DND-41 (cell line): ENCODE results near the gene UST.

ENCODE experiments used
- ATAC-seq: fragments of 200-7000 bp; cut with Tn5 transposase; 3 replicates; pipeline ENCODE4 v1.9.1; 2021; ENCODE audit warnings: low read depth; ENCODE audit not compliant: insufficient read depth
- DNase-seq: peaks from one replicate; pipeline ENCODE4 v3.0.0-alpha.2; 2020
- H2AFZ ChIP-seq: 2 replicates; pipeline ENCODE4 v1.6.0; 2012; ENCODE audit warnings: low read depth, low read length
- H3K27ac ChIP-seq: 2 replicates; pipeline ENCODE4 v1.5.1; 2012; ENCODE audit warnings: low read length, inconsistent platforms
- H3K27me3 ChIP-seq: fragments of 200-600 bp; sonication (generic); 2 replicates; pipeline ENCODE4 v1.6.0; 2012; ENCODE audit warnings: low read length, mild to moderate bottlenecking, inconsistent platforms; ENCODE audit not compliant: insufficient read depth, poor library complexity
- H3K36me3 ChIP-seq: 2 replicates; pipeline ENCODE4 v1.5.1; 2012; ENCODE audit warnings: low read length, inconsistent platforms; ENCODE audit not compliant: insufficient read depth
- H3K4me1 ChIP-seq: 2 replicates; pipeline ENCODE4 v1.5.1; 2012; ENCODE audit warnings: mild to moderate bottlenecking, low read length; ENCODE audit not compliant: insufficient read depth
- H3K4me2 ChIP-seq: 2 replicates; pipeline ENCODE4 v1.6.0; 2012; ENCODE audit warnings: mild to moderate bottlenecking, moderate library complexity, low read length, inconsistent platforms; ENCODE audit not compliant: insufficient read depth
- H3K4me3 ChIP-seq, 2 experiments: fragments of 200-600 bp in 1 of 2; shearing (Covaris generic) in 1 of 2; 2 replicates each; pipeline ENCODE4 v1.5.1; 2012 to 2016; ENCODE audit warnings: inconsistent platforms in 2 of 2, low read length in 2 of 2, mild to moderate bottlenecking in 2 of 2, low read depth in 1 of 2, moderate library complexity in 1 of 2
- H3K79me2 ChIP-seq: 2 replicates; pipeline ENCODE4 v1.6.0; 2012; ENCODE audit warnings: low read length, inconsistent platforms; ENCODE audit not compliant: insufficient read depth
- H3K9ac ChIP-seq: 2 replicates; pipeline ENCODE4 v1.6.0; 2012; ENCODE audit warnings: low read depth, mild to moderate bottlenecking, inconsistent platforms, low read length, moderate library complexity
- H3K9me3 ChIP-seq: 2 replicates; pipeline ENCODE4 v1.5.1; 2012; ENCODE audit warnings: low read length, moderate library complexity, mild to moderate bottlenecking, inconsistent platforms; ENCODE audit not compliant: insufficient read depth, severe bottlenecking
- H4K20me1 ChIP-seq: 2 replicates; pipeline ENCODE4 v1.6.0; 2012; ENCODE audit warnings: low read length; ENCODE audit not compliant: insufficient read depth
- EZH2 ChIP-seq: IDR thresholded peaks from 3 replicates; pipeline ENCODE4 v1.6.1; 2012; ENCODE audit warnings: borderline replicate concordance, low read depth, mild to moderate bottlenecking, moderate library complexity, low read length, inconsistent platforms; ENCODE audit not compliant: severe bottlenecking
- TF ChIP-seq, protein P1 (sequence below): IDR thresholded peaks from 2 replicates; pipeline ENCODE4 v1.5.1; 2012; ENCODE audit warnings: borderline replicate concordance, low read length, moderate library complexity, mild to moderate bottlenecking; ENCODE audit not compliant: poor library complexity, severe bottlenecking; ENCODE audit errors: extremely low read depth

The UST gene

GRCh38 chr6:148904896-148905870 is 158.4 kb downstream of the UST start:
- TF ChIP-seq, protein P1, sequence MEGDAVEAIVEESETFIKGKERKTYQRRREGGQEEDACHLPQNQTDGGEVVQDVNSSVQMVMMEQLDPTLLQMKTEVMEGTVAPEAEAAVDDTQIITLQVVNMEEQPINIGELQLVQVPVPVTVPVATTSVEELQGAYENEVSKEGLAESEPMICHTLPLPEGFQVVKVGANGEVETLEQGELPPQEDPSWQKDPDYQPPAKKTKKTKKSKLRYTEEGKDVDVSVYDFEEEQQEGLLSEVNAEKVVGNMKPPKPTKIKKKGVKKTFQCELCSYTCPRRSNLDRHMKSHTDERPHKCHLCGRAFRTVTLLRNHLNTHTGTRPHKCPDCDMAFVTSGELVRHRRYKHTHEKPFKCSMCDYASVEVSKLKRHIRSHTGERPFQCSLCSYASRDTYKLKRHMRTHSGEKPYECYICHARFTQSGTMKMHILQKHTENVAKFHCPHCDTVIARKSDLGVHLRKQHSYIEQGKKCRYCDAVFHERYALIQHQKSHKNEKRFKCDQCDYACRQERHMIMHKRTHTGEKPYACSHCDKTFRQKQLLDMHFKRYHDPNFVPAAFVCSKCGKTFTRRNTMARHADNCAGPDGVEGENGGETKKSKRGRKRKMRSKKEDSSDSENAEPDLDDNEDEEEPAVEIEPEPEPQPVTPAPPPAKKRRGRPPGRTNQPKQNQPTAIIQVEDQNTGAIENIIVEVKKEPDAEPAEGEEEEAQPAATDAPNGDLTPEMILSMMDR = no peak
- no peak overlapping the region for H3K27ac ChIP-seq
- H3K9ac ChIP-seq = no peak overlapping the region
- no peak for DNase-seq
- H4K20me1 ChIP-seq = no peaks in the 10 kb centered on the region
- H3K4me2 ChIP-seq = no peak overlapping the region
- H2AFZ ChIP-seq = no peak overlapping the region
- H3K4me3 ChIP-seq = no peak overlapping the region
- no peaks in the 10 kb centered on the region for H3K27me3 ChIP-seq
- H3K4me1 ChIP-seq = no peaks in the 10 kb centered on the region
- no peaks in the 10 kb centered on the region for H3K36me3 ChIP-seq
- no peaks in the 10 kb centered on the region for H3K79me2 ChIP-seq
- H3K9me3 ChIP-seq = no peaks in the 10 kb centered on the region
- no peak for ATAC-seq

DNA sequence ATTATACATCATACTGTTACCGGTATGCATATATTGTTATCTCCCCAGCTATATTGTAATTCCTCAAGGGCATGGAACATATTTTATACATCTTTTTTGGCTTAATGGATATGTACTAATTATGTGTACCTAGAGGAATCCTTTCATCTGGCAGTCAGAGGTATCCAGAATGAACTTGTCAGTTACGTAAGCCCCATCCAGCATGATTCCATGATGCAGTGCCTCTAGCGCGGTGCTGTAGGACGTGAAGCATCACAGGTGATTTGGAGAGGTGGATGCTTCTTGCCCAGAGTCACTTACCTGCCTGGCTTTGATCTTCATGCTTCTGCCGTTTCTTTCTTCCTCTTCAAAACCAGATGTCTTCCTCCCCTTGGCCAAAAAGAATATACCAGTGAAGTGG is 159.1 kb downstream of the UST start:
- Histone ChIP-seq H3K4me1 (no peaks in the 10 kb centered on the region), H3K79me2 (no peaks in the 10 kb centered on the region), H3K27me3 (no peaks in the 10 kb centered on the region), H3K27ac (no peak overlapping the region), H3K4me2 (no peak overlapping the region), H4K20me1 (no peaks in the 10 kb centered on the region), H3K9me3 (no peaks in the 10 kb centered on the region), H3K9ac (no peak overlapping the region), H2AFZ (no peak overlapping the region), H3K4me3 (no peak overlapping the region), H3K36me3 (no peaks in the 10 kb centered on the region)
- DNase-seq (no peak), ATAC-seq (no peak)
- TF ChIP-seq EZH2 = no peak
- TF ChIP-seq, protein P1 = no peak

GRCh38 chr6:148906386-148906785 is 159.6 kb downstream of the UST start:
- H3K36me3 ChIP-seq = no peaks in the 10 kb centered on the region
- H3K4me1 ChIP-seq = no peaks in the 10 kb centered on the region
- no peak overlapping the region for H3K4me3 ChIP-seq
- no peaks in the 10 kb centered on the region for H3K9me3 ChIP-seq
- no peak for DNase-seq
- no peaks in the 10 kb centered on the region for H3K79me2 ChIP-seq
- H3K9ac ChIP-seq = no peak overlapping the region
- no peak for ATAC-seq
- no peaks in the 10 kb centered on the region for H3K27me3 ChIP-seq
- H3K4me2 ChIP-seq = no peak overlapping the region
- TF ChIP-seq, protein P1 = no peak
- TF ChIP-seq EZH2 = no peak
- H3K27ac ChIP-seq = no peak overlapping the region
- no peaks in the 10 kb centered on the region for H4K20me1 ChIP-seq
- H2AFZ ChIP-seq = no peak overlapping the region
